MG63 (cell line): ENCODE results near the gene PRKCA. TPM values are rescaled to one million over a fixed set of nuclear protein-coding genes. Genes with fewer than 3 reads are reported as not detected.
"Not testable (repeated sequence)": the region's sequence is repeated elsewhere in the genome, so short reads cannot be mapped to it uniquely, and the experiment has no call there.

Experiments used
- DNase-seq: peaks from one replicate; pipeline ENCODE4 v3.0.0-alpha.2; 2020
- H3K27me3 ChIP-seq: fragments of 250-450 bp; sonication (Bioruptor Pico); 2 replicates; pipeline ENCODE4 v1.5.1; 2020; ENCODE audit warnings: mild to moderate bottlenecking, moderate library complexity
- H3K36me3 ChIP-seq: fragments of 250-450 bp; sonication (Bioruptor Pico); 2 replicates; pipeline ENCODE4 v1.5.1; 2020; ENCODE audit warnings: mild to moderate bottlenecking, moderate library complexity
- H3K4me3 ChIP-seq: fragments of 250-450 bp; sonication (Bioruptor Pico); 2 replicates; pipeline ENCODE4 v1.5.1; 2020; ENCODE audit warnings: mild to moderate bottlenecking, moderate library complexity
- H3K9me3 ChIP-seq: fragments of 250-450 bp; sonication (Bioruptor Pico); 2 replicates; pipeline ENCODE4 v1.5.1; 2020; ENCODE audit warnings: mild to moderate bottlenecking, moderate library complexity
- total RNA-seq: library from RNA; depleted of rRNA; stranded (reverse); fragments of >200 nt; shearing (Covaris generic); gene quantifications from 2 replicates; pipeline ENCODE4 v1.2.3, GENCODE V29; 2014; ENCODE audit warnings: low replicate concordance

PRKCA gene
- total RNA-seq, 1 experiment from 2014 or later = 17.3 TPM

GRCh38 chr17:66602659-66603384 is 300.4 kb downstream of the PRKCA start:
- H3K27me3 ChIP-seq = no peaks in the 10 kb centered on the region
- H3K36me3 ChIP-seq = no peaks in the 10 kb centered on the region; the same call in 1 of the 2 replicates
- H3K9me3 ChIP-seq = no peaks in the 10 kb centered on the region
- H3K4me3 ChIP-seq = no peak overlapping the region
- DNase-seq = peak; percentile 53

GRCh38 chr17:66604376-66604775 is 302.0 kb downstream of the PRKCA start:
- no peak for DNase-seq
- H3K36me3 ChIP-seq = peaks cover 4% of the 10 kb centered on the region
- no peak overlapping the region for H3K4me3 ChIP-seq
- H3K27me3 ChIP-seq = no peaks in the 10 kb centered on the region
- no peaks in the 10 kb centered on the region for H3K9me3 ChIP-seq

GRCh38 chr17:66605541-66605940 is 303.1 kb downstream of the PRKCA start:
- peaks cover 4% of the 10 kb centered on the region for H3K36me3 ChIP-seq
- no peaks in the 10 kb centered on the region for H3K27me3 ChIP-seq
- DNase-seq = no peak
- no peaks in the 10 kb centered on the region for H3K9me3 ChIP-seq
- no peak overlapping the region for H3K4me3 ChIP-seq

GRCh38 chr17:66610361-66611133 is 308.1 kb downstream of the PRKCA start:
- Histone ChIP-seq H3K36me3 (peaks cover 4% of the 10 kb centered on the region), H3K27me3 (no peaks in the 10 kb centered on the region), H3K4me3 (no peak overlapping the region), H3K9me3 (peaks cover 3% of the 10 kb centered on the region; the same call in 1 of the 2 replicates)
- DNase-seq = no peak

- peaks cover 3% of the 10 kb centered on the region; the same call in 1 of the 2 replicates for H3K9me3 ChIP-seq
- no peak overlapping the region for H3K4me3 ChIP-seq
- no peaks in the 10 kb centered on the region for H3K27me3 ChIP-seq
- no peak for DNase-seq
- peaks cover 4% of the 10 kb centered on the region for H3K36me3 ChIP-seq
Observed at GRCh38 chr17:66611397-66611796, 309.0 kb downstream of the PRKCA start.

- peaks cover 3% of the 10 kb centered on the region; the same call in 1 of the 2 replicates for H3K9me3 ChIP-seq
- no peak for DNase-seq
- no peak overlapping the region for H3K4me3 ChIP-seq
- peaks cover 3% of the 10 kb centered on the region for H3K36me3 ChIP-seq
- no peaks in the 10 kb centered on the region for H3K27me3 ChIP-seq
Observed at GRCh38 chr17:66612993-66613392, 310.6 kb downstream of the PRKCA start.

GRCh38 chr17:66614469-66614868 is 312.1 kb downstream of the PRKCA start:
- DNase-seq = no peak
- H3K4me3 ChIP-seq = no peak overlapping the region
- no peaks in the 10 kb centered on the region for H3K27me3 ChIP-seq
- peaks cover 3% of the 10 kb centered on the region; the same call in 1 of the 2 replicates for H3K9me3 ChIP-seq
- no peaks in the 10 kb centered on the region for H3K36me3 ChIP-seq

- Histone ChIP-seq H3K27me3 (no peaks in the 10 kb centered on the region), H3K36me3 (no peaks in the 10 kb centered on the region), H3K9me3 (no peaks in the 10 kb centered on the region), H3K4me3 (no peak overlapping the region)
- no peak for DNase-seq
Observed at GRCh38 chr17:66619206-66619605, 316.8 kb downstream of the PRKCA start.

GRCh38 chr17:66620528-66620927 is 318.1 kb downstream of the PRKCA start:
- Histone ChIP-seq H3K9me3 (no peaks in the 10 kb centered on the region), H3K4me3 (no peak overlapping the region), H3K27me3 (no peaks in the 10 kb centered on the region), H3K36me3 (no peaks in the 10 kb centered on the region)
- DNase-seq = no peak

GRCh38 chr17:66624630-66625029 is 322.2 kb downstream of the PRKCA start:
- DNase-seq, H3K27me3 ChIP-seq, H3K36me3 ChIP-seq, H3K9me3 ChIP-seq, H3K4me3 ChIP-seq: not testable (repeated sequence)

GRCh38 chr17:66625311-66625767 is 322.9 kb downstream of the PRKCA start:
- Histone ChIP-seq H3K4me3 (no peak overlapping the region), H3K27me3 (no peaks in the 10 kb centered on the region), H3K9me3 (no peaks in the 10 kb centered on the region), H3K36me3 (no peaks in the 10 kb centered on the region)
- no peak for DNase-seq

- H3K27me3 ChIP-seq = no peaks in the 10 kb centered on the region
- no peak for DNase-seq
- H3K4me3 ChIP-seq = no peak overlapping the region
- H3K9me3 ChIP-seq = no peaks in the 10 kb centered on the region
- no peaks in the 10 kb centered on the region for H3K36me3 ChIP-seq
Observed at GRCh38 chr17:66627985-66628384, 325.6 kb downstream of the PRKCA start.

GRCh38 chr17:66629762-66630161 is 327.3 kb downstream of the PRKCA start:
- H3K36me3 ChIP-seq = no peaks in the 10 kb centered on the region
- no peaks in the 10 kb centered on the region for H3K27me3 ChIP-seq
- DNase-seq = no peak
- H3K9me3 ChIP-seq = no peaks in the 10 kb centered on the region
- no peak overlapping the region for H3K4me3 ChIP-seq

GRCh38 chr17:66630379-66630778 is 328.0 kb downstream of the PRKCA start:
- H3K27me3 ChIP-seq = no peaks in the 10 kb centered on the region
- H3K4me3 ChIP-seq = no peak overlapping the region
- H3K36me3 ChIP-seq = no peaks in the 10 kb centered on the region
- no peak for DNase-seq
- no peaks in the 10 kb centered on the region for H3K9me3 ChIP-seq

- H3K4me3 ChIP-seq = no peak overlapping the region
- H3K9me3 ChIP-seq = no peaks in the 10 kb centered on the region
- H3K27me3 ChIP-seq = no peaks in the 10 kb centered on the region
- DNase-seq = no peak
- no peaks in the 10 kb centered on the region for H3K36me3 ChIP-seq
Observed at GRCh38 chr17:66630828-66631472, 328.5 kb downstream of the PRKCA start.

- no peak for DNase-seq
- Histone ChIP-seq H3K36me3 (no peaks in the 10 kb centered on the region), H3K27me3 (no peaks in the 10 kb centered on the region), H3K4me3 (no peak overlapping the region), H3K9me3 (no peaks in the 10 kb centered on the region)
Observed at GRCh38 chr17:66632731-66633130, 330.3 kb downstream of the PRKCA start.

- H3K36me3 ChIP-seq = no peaks in the 10 kb centered on the region
- no peak overlapping the region for H3K4me3 ChIP-seq
- no peak for DNase-seq
- no peaks in the 10 kb centered on the region for H3K9me3 ChIP-seq
- H3K27me3 ChIP-seq = no peaks in the 10 kb centered on the region
Observed at GRCh38 chr17:66633317-66633965, 331.0 kb downstream of the PRKCA start.
